Globus pallidus (tissue), 1 donor: ENCODE measurements around the gene APC2.
"Not testable (repeated sequence)": the region's sequence is repeated elsewhere in the genome, so short reads cannot be mapped to it uniquely, and the experiment has no call there.

Source experiments
- DNase-seq: peaks from one replicate; pipeline ENCODE4 v3.0.0-alpha.2; 2015; ENCODE audit warnings: low spot score

Gene APC2

DNA sequence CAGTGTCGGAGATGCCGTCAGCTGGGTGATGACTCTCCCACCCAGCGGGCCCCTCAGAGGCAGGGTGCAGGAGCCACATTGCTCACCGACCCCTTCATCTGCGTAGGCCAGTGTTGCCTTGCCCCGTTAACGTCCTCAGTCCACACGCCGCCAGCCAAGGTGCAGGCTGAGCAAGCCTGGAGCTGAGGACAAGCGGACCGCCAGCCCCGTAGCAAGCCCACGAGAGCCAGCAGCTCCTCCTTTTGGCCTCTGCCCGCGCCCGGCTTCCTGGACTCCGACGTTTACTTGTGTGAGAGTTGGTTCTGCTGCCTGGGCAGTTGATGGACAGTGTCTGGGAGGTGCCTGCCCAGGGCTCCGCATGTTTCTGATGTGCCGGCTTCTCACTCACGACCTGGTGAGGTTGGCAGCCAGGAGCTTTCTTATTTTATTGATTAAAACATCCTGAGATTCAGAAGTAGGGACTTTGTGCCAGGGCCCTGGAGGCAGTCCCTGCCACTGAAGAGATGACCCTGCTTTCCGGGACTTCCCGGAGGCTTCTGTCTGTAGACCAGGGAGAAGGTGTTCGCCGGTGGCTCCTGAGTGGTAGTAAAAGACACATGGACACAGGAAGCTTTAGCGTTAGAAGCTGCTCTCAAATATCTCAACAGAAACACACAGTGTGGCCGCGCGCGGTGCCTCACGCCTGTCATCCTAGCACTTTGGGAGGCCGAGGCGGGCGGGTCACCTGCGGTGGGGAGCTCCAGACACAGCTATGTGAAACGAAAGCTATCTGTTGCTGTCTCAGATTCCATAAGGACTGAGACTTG is 36.7 kb upstream of the APC2 start:
- DNase-seq: no peak

DNA sequence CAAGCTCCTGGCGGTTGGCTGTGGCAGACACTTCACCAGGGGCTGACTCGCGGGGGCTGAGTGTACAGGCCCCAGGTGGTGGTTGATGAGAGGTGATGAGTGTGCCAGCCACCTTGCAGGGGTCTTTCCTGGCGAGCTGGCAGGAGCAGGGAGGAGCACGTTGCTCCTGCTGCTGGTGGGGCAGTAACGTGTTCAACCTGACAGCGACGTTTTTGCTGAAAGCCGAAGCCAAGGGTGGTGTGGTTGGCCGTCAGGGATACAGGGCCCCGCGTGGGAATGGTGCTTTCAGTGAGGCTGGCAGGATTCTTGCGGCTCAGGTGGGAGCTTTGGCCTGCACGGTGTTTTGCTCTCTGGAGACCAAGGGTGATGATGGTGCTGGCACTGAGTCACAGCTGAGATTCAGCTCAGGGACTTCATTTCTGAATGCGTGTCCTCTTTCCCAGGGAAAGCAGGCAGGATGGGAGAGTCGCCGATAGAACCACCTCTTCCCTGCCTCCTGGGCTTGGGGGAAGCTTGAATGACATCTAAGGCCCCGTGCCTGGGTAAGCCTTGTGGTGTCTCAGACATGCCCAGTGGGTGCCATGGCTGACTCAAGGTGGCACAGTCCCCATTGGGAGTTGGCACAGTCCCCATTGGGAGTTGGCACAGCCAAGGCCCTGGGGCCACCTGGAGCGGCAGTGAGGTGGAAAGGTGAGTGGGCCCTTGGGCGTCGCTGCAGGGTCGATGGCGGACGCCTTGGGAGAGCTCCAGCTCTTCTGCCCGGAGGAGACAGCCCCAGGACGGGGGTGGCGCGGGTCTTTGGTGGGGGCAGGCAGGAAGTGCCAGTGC is 33.7 kb upstream of the APC2 start:
- DNase-seq: no peak

DNA sequence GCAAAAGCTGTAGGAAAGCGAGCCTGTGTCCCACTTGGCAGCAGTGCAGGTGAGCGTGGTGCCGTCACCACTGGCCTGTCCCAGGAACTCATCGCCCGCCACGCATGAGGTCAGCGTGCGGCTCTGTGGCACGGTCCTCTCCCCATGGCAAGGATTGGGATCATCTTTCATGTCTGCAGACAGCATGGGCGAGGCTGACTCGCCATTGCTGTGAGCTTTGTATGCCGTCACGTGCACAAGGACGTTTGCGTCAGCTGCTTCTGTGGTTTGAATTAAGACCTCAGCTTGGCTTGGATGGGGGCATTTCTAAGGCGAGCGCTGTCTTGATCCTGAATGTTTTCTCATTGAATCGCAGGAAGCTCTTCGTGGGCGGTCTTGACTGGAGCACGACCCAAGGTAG is 32.8 kb upstream of the APC2 start:
- no peak for DNase-seq

DNA sequence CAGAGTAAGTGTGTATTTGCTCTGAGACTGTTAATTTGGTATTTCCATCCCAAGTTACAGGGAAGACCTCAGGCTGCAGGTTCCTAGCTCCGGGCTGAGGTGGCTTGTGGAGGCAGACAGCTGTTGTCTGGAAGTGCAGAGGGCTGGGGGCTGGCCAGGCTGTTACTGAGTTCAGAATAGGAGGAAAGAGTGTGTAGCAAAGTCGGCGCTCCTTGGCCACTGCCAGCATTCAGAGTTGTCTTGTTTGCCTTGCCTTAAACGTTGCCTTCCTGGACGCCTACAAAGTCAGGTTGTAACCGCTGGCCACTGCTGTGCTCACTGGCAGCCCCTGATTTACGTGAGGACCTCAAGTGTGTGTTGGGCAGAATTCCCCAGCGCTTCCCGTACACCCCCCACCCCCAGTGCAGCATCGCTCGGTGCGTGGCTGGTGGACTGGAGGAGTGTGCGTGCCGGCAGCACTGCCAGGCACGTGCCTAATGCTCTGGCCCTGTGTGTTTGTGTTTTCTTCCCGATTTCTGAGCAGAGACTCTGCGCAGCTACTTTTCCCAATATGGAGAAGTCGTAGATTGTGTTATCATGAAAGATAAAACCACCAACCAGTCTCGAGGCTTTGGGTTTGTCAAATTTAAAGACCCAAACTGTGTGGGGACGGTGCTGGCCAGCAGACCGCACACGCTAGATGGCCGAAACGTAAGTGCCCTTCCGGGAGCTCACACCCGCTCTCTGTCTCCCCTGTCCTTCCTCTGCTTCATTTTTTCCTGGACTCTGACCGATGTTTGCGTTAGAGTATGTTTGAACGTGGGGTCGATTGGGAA is 32.0 kb upstream of the APC2 start:
- DNase-seq: no peak

DNA sequence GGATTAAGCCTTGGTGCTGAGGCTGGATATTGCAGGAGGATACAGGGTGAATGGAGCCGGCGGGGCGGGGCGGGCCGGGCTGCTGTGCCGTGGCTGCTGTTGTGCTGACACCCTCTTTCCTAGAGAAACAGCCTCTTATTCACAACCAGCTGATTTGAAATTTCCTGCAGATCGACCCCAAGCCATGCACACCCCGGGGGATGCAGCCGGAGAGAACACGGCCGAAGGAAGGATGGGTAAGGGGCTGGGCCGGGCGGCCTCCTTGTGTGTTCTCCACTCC is 31.5 kb upstream of the APC2 start:
- no peak for DNase-seq

DNA sequence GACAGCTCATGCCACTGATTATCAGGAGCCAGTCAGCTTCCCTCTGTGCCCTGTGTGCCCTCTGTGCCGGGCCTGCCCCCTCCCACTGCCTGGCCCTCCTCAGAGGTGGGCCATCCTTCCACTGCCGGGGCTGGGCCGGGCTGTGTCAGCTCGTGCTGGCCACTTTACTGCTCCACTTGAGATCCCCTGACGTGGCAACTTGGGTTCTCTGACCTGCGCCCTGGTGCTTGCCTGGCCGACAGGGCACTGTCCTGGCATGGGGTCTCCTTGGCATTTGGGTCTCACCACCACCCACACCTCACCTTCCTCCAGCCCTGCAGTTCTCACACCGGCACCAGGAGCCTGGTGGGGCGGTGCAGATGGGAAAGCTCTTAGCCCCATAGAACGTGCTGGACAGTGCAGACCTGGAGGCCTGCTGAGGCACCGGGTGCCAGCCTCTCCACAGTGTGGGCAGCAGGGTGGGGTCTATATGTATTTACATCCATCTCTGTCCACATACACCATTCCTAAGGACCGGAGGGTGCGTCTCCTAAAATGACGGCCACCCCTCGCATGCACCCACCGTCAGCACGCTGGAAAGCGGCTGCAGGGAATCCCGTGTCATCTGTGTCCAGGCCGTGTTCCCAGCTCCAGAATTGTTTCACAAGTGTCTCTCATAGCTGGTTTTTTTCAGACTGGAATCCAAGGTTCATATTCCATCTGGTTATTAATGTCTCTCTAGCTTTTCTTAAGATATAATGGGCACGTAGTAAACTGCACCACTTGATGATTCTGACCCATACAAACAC is 30.8 kb upstream of the APC2 start:
- DNase-seq: no peak

DNA sequence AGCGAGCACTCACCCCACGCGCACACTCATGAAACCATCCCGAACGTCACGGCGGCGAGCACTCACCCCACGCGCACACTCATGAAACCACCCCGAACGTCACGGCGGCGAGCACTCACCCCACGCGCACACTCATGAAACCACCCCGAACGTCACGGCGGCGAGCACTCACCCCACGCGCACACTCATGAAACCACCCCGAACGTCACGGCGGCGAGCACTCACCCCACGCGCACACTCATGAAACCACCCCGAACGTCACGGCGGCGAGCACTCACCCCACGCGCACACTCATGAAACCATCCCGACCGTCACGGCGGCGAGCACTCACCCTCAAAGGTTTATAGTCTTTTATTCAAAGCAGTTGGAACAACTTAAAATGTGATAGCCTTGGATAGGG is 29.8 kb upstream of the APC2 start:
- DNase-seq: not testable (repeated sequence)

DNA sequence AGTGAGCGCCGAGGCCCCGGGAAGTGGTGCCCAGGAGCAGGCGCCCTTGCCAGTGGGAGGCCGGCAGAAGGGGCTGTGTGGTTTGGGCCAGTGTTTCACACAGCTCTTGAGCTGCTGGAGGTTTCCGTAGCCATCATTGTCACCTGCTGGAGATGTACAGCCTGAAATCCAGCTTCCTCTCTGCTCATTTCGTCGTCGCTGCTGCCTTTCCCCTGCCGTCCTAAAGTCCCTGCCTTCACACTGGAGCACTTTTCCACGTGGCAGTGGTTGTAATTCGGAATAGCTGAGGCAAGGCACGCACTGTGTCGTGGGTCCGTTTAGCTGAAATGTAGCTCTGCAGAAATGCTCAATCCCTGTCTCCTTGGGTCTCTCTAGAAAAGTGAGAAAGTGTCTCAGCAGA is 29.3 kb upstream of the APC2 start:
- DNase-seq: no peak

DNA sequence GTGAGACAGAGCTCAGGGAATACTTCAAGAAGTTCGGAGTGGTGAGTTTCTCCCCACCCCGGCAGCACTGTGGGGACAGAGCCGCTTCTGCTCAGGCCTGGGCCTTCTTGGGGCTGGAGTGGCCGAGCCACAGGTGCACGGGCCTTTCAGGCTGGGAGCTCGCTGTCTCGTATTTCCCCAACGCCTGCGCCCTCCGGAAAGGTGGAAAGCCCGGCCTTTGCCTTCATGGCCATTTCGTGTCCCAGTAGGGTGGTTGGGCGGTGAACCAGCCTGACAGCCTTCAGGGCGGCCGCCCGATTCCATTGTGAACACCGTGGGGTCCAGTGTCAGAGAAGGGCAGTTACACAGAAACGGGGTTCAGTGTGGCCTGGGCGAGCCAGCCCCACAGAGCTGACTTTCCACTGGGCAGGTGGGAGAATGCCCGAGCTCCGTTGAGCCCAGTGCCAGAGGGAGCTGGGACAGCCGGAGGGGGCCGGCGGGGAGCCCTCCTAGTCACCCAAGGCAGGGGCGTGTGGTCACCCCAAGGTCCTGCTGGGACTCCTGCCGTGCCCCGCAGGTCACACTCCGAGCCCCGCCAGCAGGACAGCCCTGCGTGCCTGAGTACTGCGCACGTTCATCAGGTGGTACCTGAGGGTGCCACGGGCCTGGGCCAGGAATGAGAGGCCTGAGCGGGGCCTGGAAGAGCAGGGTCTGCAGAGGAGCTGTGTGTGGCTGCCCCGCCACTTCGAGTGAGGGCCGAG is 28.5 kb upstream of the APC2 start:
- DNase-seq: no peak

DNA sequence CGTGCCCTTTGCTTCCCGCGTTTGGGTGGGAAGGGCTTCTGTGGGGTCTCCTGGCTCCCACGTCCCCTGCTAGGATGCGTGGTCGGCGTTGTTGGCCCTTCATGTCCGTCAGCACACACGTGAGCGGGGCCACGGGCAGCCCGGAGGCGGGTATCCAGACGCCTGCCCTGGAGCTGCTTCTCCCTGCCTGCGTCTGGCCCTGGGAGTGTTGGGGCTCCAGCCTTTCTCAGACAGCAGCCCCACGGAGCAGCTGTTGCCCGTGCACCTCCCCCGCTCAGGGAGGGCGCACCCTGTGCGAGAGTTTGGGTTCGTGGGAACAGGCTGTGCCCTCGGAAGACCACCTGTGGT is 28.0 kb upstream of the APC2 start:
- no peak for DNase-seq

DNA sequence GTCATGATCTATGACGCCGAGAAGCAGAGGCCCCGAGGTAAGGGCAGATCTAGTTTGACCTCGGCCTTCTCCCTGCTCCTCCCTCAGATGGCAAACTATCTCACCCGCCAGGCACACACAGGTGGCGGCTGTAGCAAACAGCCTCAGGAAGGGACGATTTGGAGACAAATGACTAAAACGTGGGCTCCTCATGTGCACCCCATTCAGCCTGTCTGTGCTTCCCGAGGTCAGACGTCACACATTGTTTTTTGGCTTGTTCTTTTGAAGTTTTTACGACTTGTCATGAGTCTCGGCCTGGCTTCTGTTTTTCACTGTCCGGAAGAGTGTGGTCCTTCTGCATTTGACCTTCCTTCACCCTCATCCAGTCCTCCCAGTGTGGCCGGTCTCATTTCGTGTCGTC is 27.6 kb upstream of the APC2 start:
- no peak for DNase-seq

DNA sequence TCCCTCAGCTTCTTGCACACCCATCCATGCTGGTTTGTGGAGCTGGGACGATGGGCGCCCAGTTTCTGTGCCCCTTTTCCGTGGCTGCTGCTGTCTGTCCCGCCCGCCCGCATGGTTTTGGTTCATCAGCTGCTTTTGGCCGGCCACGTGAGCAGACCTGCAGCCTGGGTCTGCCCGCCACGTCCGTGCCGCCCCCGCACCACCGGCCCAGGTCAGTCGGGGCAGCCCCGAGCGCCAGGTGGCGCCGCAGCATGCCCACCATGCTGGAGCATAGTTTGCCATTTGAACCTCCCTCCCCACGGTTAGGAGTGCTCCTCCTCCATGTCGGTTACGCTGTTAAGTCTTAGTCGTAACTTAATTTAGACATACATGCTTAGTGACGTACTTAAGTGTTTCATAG is 27.0 kb upstream of the APC2 start:
- DNase-seq: no peak

DNA sequence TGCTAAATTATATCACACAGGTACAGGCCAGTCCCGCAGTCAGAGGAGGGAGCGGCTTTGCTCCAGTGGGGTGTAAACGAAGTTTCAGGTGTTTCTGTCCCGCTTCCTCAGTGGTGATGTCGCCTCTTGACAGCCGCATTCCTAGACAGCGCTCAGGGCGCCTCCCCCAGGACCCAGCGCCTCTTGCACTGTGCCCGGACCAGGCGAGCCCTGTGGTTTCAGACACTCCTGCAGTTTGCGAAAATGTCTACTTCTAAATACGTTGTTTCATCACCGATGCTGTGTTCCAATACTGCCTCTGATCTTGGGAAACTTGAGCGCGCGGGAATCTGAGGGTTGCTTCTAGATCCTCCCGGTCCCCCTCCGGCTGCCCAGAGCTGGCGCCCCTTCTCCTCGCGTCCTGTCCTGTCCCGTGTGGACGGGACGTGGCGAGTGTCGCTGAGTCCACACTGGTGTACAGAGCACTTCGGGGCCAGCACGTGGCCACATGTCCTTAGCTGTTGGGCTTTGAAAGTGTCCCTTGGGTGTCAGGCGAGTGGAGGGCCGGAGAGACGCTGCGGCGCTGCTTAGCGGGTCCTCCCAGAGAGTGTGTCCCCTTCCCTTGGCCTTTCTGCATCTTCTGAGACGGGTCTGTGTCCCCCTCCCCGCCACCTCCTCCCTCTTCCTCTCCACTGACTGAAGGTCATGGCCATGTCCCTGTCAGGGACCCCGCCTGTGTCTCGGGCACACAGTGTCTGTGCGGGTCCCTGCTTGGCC is 26.3 kb upstream of the APC2 start:
- no peak for DNase-seq

DNA sequence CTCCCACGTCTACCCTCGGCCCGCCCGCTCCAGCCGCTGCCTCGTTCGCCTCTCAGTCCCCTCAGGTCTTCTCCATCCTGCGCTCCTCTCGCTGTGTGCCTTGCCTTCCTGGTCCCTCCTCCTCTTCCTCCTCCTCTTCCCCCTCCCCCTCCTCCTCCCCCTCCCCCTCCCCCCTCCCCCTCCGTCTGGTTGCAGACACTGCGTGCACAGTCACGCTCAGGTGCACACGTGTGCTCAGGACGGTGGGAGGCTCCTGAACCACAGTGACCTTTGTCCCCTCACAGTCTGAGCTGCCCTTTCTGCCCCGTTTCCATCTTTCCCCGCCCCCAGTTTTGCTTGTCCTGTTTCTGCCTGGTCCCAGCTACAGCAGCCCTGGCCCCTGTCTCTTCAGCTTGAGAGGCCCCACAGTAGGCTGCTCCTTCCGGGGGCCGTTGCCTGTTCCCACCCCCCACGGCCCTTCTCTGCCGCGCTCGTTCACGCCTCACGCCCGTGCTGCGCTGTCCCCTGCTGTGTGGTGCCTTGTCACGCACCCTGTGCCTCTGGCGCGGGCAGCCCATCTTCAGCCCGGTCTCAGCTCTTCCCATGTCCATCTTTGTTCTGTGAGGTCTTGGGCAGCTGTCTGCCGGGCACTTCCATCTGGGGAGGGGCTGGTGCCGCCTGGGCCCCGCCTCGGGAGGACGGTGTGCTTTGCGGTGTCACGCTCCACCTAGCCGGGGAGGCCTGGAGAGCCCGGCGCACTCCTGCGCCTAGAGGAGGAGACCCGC is 25.5 kb upstream of the APC2 start:
- no peak for DNase-seq

DNA sequence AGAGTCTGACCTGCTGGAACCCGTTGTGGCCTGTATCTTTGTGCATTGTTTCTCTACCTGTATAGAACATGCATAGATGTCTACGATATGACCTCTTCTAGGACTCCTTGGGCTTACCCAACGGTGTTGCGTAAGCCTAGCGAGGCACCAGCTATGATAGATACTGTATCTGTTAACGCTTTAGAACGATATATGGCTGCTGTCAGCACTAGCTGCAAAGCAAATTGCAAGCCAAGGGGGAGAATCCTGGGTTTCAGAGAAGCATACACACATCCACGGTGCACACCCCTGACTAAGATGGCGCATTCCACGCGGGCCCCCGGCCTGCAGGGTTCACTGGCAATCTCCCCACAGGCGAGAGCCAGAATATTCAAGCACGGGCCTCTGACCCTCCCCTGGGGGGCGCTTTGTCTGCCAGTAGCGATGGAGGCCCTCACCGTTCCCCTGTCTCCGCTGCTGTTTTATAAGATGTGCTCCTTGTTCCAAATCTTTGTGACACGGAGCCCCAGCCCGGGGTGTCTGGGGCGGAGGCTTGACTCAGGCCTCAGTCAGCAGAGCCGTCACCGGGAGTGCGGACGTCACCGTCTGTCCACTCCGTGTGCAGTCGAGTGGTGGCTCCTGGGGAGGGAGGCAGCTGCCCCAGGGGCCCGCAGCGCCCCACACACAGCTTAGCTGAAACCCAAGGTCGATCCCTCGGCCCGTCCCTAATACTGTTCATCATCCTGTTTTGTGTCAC is 24.7 kb upstream of the APC2 start:
- no peak for DNase-seq

DNA sequence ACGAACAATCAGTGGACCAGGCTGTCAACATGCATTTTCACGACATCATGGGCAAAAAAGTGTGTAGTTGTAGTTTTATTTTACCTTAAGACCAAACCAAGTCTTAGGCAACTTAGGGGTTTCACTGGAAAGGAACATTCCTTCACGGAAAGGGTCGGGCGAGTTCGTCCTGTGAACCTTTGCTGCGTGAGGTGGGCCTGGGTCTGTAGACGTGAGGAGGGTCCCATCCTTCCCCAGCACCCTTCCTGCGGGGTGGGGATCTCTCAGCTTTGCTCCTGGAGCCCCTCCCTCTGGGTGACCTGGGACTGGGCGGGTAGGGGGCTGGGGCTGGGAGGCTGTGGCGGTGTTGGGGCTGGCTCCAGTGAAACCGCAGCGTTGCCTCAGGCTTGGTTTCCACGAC is 24.0 kb upstream of the APC2 start:
- no peak for DNase-seq

DNA sequence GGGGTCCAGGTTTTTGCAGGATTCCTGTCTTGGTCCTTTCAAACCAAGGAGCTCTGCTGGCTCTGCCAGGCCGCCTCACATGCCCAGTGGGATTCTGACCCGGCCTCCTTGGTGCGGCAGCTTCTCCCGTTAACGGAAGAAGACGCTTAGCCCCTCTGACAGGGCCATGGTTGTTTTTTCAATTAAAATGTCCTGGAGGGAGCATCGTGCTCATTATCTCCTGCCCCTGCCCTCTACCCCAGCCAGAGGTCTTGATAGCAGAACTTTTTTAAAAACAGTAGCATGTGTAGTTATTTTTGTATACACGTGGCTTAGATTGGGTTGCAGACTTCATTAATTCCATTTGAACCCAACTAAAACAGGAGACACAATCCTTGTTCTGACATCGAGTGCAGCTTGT is 23.2 kb upstream of the APC2 start:
- no peak for DNase-seq

DNA sequence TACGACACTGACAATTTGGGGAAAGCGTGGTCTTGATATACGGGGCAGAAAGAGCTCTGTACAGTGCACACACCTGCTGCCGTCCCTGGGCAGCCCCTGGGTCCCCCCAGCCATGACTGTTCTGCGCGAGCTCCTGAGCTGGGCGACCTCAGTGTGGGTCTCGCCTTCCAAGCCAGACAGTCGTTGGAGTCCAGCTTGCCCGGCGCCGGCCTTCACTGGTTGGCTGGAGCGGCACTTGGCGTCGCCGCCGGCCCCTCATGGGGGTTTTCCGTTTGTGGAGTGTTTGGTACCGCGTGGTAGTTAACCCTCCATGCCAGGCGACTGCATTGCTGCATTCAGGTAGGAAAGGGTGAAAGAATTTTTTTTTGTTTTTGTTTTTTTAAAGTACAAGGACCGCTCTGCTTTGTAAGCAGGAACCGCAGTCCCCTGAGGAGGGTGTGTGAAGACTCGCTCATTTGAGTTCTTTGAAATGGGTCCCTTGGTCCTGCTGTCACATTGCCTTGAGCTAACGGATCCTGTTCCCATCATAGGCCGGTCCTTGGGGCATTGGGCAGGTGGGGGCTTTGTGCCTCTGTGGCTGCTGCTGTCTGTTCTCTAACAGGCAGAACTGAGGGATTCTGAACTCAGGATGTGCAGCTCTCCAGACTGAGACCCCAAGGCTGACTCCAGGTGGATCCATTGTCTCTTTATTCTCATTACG is 22.6 kb upstream of the APC2 start:
- no peak for DNase-seq
